Spleen (tissue), 7 donors: Measurements from ENCODE around the gene MAN2B1.

ENCODE experiments used
- POLR2A ChIP-seq, 3 donors: fragments of 450-650 bp; IDR thresholded peaks; one replicate each; pipeline ENCODE4 v1.5.1; 2017; ENCODE audit warnings: antibody characterized with exemption in 3 of 3, mild to moderate bottlenecking in 1 of 3
- POLR2AphosphoS5 ChIP-seq, 3 donors: sonication (generic); formaldehyde crosslinking; IDR thresholded peaks; one replicate each; pipeline ENCODE4 v1.5.1; 2017; ENCODE audit warnings: antibody characterized with exemption in 3 of 3
- TF ChIP-seq, protein P1 (sequence below), 11 experiments: fragments of 200-600 bp in 7 of 11; fragments of 450-650 bp in 4 of 11; sonication (generic) in 4 of 11; IDR thresholded peaks in 8 of 11; conservative IDR thresholded peaks in 3 of 11; 1 replicate in 7 of 11; 2 replicates in 4 of 11; pipeline versions ENCODE4 v1.4.0 to v1.8.0; 2016 to 2021; ENCODE audit warnings: antibody characterized with exemption in 11 of 11, inconsistent platforms in 4 of 11, mild to moderate bottlenecking in 1 of 11
- donor health status: DM: no; HTN: no; CAD: no; lungs with moderate emphysema.
- donor health status: DM: no; HTN: no; CAD: no.
- donor health status: DM: no; HTN: no; CAD: no.

DNA sequence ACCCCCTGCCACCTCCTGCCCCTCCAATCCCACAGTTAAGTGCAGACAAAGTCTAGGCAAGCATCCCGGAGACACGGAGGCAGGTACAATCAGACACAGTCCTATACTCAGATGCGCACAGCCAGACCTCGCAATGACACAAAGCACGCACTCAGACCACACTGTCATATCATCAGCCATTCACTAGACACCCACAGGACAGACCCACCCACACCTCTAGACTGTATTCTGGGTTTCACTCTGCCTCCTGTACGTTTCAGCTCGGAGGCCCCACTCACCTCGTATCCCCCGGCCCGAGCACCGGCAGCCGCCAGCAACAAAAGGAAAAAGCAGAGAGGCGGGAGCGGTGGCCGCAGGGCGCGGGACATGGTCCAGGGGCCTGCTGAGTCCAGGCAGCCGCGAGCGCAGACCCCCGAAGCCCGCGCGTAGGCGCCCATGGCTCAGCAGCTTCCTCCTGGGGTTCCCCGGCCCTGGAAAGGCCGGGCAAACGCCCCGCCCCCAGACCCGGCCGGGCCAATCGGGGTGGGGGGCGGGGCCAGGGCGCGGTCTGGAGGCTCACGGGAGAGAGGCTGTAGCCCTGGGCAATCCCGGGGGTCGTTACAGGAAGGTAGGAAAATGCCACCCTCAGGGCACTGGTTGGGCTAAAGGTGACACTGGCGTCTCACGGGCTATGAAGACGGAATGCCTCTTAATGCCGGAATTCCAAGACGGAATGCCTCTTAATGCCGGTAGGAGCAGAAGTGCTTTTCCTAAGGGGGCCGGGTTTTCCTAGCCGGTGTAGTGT is at the start of gene MAN2B1, which contains the start of gene WDR83:
- TF ChIP-seq, protein P1, sequence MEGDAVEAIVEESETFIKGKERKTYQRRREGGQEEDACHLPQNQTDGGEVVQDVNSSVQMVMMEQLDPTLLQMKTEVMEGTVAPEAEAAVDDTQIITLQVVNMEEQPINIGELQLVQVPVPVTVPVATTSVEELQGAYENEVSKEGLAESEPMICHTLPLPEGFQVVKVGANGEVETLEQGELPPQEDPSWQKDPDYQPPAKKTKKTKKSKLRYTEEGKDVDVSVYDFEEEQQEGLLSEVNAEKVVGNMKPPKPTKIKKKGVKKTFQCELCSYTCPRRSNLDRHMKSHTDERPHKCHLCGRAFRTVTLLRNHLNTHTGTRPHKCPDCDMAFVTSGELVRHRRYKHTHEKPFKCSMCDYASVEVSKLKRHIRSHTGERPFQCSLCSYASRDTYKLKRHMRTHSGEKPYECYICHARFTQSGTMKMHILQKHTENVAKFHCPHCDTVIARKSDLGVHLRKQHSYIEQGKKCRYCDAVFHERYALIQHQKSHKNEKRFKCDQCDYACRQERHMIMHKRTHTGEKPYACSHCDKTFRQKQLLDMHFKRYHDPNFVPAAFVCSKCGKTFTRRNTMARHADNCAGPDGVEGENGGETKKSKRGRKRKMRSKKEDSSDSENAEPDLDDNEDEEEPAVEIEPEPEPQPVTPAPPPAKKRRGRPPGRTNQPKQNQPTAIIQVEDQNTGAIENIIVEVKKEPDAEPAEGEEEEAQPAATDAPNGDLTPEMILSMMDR (IDR thresholded peaks at IDR 0.05 in 8 of 11, conservative IDR thresholded peaks at IDR 0.05 in 3 of 11), result peak in 1 of 11 experiments; percentile 10
- TF ChIP-seq POLR2A (IDR thresholded peaks at IDR 0.05) (no peak), POLR2AphosphoS5 (IDR thresholded peaks at IDR 0.05) (peak; percentile 67 to 87 (median 83))
